Activated CD8-positive, alpha-beta memory T cell treated with anti-CD3 and anti-CD28 coated beads for 1 hour (primary cell): ENCODE data around the gene MAS1.
"Not testable (repeated sequence)": the region's sequence is repeated elsewhere in the genome, so short reads cannot be mapped to it uniquely, and the experiment has no call there.

Source experiments
- DNase-seq, 2 donors: peaks; one replicate each; pipeline ENCODE4 v3.0.0-alpha.2; 2020; ENCODE audit warnings: low read depth in 1 of 2; ENCODE audit errors: extremely low read depth in 1 of 2

Gene MAS1

GRCh38 chr6:159916237-159916636 lies 25.4 kb downstream of the MAS1 start:
- no peak for DNase-seq

GRCh38 chr6:159916752-159917151 lies 26.0 kb downstream of the MAS1 start:
- no peak for DNase-seq

GRCh38 chr6:159919011-159919511 lies 28.3 kb downstream of the MAS1 start:
- no peak for DNase-seq

- DNase-seq = no peak
These were observed 29.0 kb downstream of the MAS1 start for GRCh38 chr6:159919800-159920199.

GRCh38 chr6:159924150-159924549 lies 33.4 kb downstream of the MAS1 start:
- not testable (repeated sequence) for DNase-seq

- no peak for DNase-seq
These were observed 35.9 kb downstream of the MAS1 start for GRCh38 chr6:159926542-159927203.

GRCh38 chr6:159929819-159930218 lies 39.0 kb downstream of the MAS1 start:
- no peak for DNase-seq

- DNase-seq = no peak
These were observed 40.3 kb downstream of the MAS1 start for GRCh38 chr6:159931112-159931511.

- no peak for DNase-seq
These were observed 41.1 kb downstream of the MAS1 start for GRCh38 chr6:159931846-159932245.

- no peak for DNase-seq
These were observed 42.3 kb downstream of the MAS1 start for GRCh38 chr6:159933077-159933476.

GRCh38 chr6:159934181-159934580 lies 43.4 kb downstream of the MAS1 start:
- DNase-seq = no peak

- DNase-seq = no peak
These were observed 44.3 kb downstream of the MAS1 start for GRCh38 chr6:159935065-159935464.

- DNase-seq = no peak
These were observed 44.8 kb downstream of the MAS1 start for GRCh38 chr6:159935633-159936032.

- DNase-seq = no peak
These were observed 48.8 kb downstream of the MAS1 start for GRCh38 chr6:159939591-159940016.
